ENCODE results near the gene SCAMP3.
"Not testable (repeated sequence)": the region's sequence is repeated elsewhere in the genome, so short reads cannot be mapped to it uniquely, and the experiment has no call there.

The SCAMP3 gene

GRCh38 chr1:155261852-155262673 lies at the start of gene SCAMP3:
SCAMP3 (minus strand) TSS chr1:155262360; CDS start chr1:155262151, 209 bp downstream.
- DNase-seq: peak; percentile 95 to 100 (median 99)

GRCh38 chr1:155309423-155310021 lies 47.4 kb upstream of the SCAMP3 start:
- DNase-seq: peak in 1 of 3 experiments; percentile 55

GRCh38 chr1:155308493-155309422 lies 46.6 kb upstream of the SCAMP3 start, which contains the start of gene FDPS:
FDPS (plus strand) TSS chr1:155308866; CDS start chr1:155309790, 924 bp downstream.
- DNase-seq: peak; percentile 97 to 100 (median 99)

- DNase-seq: peak in 2 of 3 experiments; percentile 32 to 33
Measured at GRCh38 chr1:155307247-155307740, 45.1 kb upstream of the SCAMP3 start.

GRCh38 chr1:155305881-155306391 lies 43.8 kb upstream of the SCAMP3 start:
- DNase-seq: no peak

GRCh38 chr1:155304558-155305063 lies 42.5 kb upstream of the SCAMP3 start:
- no peak for DNase-seq

- no peak for DNase-seq
Measured at GRCh38 chr1:155301342-155301841, 39.2 kb upstream of the SCAMP3 start, which contains the start of gene PKLR. PKLR (minus strand) TSS chr1:155301438; CDS start chr1:155301395, 43 bp downstream.

- no peak for DNase-seq
Measured at GRCh38 chr1:155300553-155301329, 38.6 kb upstream of the SCAMP3 start.

- no peak for DNase-seq
Measured at GRCh38 chr1:155300024-155300423, 37.9 kb upstream of the SCAMP3 start.

- no peak for DNase-seq
Measured at GRCh38 chr1:155297384-155297783, 35.2 kb upstream of the SCAMP3 start.

GRCh38 chr1:155296661-155297060 lies 34.5 kb upstream of the SCAMP3 start:
- no peak for DNase-seq

- DNase-seq: no peak
Measured at GRCh38 chr1:155295942-155296267, 33.7 kb upstream of the SCAMP3 start.

- DNase-seq: no peak
Measured at GRCh38 chr1:155295183-155295941, 33.2 kb upstream of the SCAMP3 start.

- DNase-seq: no peak
Measured at GRCh38 chr1:155294520-155295182, 32.5 kb upstream of the SCAMP3 start.

- no peak for DNase-seq
Measured at GRCh38 chr1:155293086-155293749, 31.1 kb upstream of the SCAMP3 start.

- DNase-seq: not testable (repeated sequence)
Measured at GRCh38 chr1:155291006-155291405, 28.8 kb upstream of the SCAMP3 start.

- no peak for DNase-seq
Measured at GRCh38 chr1:155287987-155288543, 25.9 kb upstream of the SCAMP3 start.

- no peak for DNase-seq
Measured at GRCh38 chr1:155286544-155286943, 24.4 kb upstream of the SCAMP3 start.

GRCh38 chr1:155285631-155286044 lies 23.5 kb upstream of the SCAMP3 start:
- no peak for DNase-seq
